GM18867 (cell line): ENCODE measurements around the gene GAREM1.
"Not testable (repeated sequence)": the region's sequence is repeated elsewhere in the genome, so short reads cannot be mapped to it uniquely, and the experiment has no call there.

Experiments used
- ATAC-seq: cut with Tn5 transposase; IDR thresholded peaks from one replicate; pipeline ENCODE4 v1.9.1; 2021; ENCODE audit warnings: mild to moderate bottlenecking, moderate library complexity; ENCODE audit not compliant: unreplicated experiment

GAREM1 gene

GRCh38 chr18:32372047-32372380 lies 98.7 kb downstream of the GAREM1 start:
- no peak for ATAC-seq

DNA sequence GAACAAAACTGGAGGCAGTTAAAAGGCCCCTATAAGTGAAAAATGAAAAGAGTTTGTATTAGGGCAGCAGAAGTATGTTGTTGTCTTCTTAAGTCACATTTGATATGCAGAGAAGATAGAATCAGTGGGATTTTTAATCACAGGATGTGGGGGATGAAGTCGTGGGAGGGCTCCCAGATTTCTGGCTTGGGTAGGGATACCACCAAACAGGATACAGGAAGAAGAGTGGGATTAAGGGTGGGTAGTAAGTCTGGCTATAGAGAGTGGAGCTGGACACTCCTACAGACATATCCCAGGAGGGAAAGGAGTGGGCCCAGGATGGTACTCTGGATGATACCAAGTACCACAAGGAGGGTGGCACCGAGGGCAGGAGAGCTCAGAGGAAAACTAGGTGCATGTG lies 99.3 kb downstream of the GAREM1 start:
- no peak for ATAC-seq

DNA sequence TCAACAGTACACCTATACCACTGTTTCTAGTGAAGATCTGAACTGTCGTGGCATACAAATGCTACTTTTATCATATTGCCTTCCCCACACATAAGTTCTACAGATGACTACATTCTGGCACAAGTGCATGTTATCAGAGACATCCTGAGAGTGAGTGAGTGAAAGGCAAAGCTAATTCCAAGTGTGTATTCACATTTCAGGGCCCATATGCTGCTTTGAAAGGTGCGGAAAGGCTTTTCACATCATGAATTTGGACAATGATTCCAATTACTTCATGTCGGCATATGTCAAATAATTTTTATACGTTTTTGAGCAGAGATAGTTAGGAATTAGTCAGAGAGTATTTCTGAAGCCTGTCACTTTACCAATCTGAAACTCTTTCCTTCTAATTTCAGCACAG lies 101.7 kb downstream of the GAREM1 start:
- ATAC-seq = no peak

DNA sequence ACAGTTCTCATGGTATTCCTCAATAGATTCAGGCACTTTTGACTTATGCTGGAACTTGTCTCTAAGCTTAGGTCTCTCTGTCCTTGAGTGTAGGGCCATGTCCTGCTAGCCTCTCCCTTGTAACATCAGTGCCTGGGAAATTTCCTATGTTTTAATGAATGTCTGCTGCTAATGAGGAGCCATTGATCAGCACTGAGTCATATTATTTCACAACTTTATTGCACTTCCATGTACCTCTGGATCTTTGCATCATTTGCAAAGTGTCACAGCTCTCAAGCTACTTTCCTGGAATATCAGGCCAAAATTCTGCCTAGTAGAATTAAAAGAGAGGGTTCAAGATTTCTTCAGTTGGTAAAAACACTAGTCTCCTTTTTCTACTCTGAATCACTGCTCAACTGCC lies 102.5 kb downstream of the GAREM1 start:
- ATAC-seq = no peak

- ATAC-seq = no peak
Observed at GRCh38 chr18:32366586-32367538, 103.8 kb downstream of the GAREM1 start.

DNA sequence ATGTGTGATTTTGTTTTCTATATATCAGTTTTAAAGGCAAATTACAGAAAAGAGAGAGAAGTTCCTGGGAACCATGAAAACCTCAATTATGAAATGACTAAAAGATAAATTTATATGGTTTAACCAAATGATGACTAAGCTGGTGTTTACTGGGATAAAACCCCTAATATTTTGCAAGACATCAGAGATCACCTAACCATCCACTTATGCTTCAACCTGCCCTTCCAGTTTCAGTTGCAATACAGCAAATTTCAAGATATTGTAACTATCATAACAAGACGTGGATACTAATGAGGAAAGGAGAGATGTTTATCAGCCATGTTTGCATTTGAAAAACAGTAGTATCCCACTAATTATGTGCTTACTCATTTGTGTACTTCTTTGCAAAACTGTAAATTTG lies 108.2 kb downstream of the GAREM1 start:
- ATAC-seq = no peak

DNA sequence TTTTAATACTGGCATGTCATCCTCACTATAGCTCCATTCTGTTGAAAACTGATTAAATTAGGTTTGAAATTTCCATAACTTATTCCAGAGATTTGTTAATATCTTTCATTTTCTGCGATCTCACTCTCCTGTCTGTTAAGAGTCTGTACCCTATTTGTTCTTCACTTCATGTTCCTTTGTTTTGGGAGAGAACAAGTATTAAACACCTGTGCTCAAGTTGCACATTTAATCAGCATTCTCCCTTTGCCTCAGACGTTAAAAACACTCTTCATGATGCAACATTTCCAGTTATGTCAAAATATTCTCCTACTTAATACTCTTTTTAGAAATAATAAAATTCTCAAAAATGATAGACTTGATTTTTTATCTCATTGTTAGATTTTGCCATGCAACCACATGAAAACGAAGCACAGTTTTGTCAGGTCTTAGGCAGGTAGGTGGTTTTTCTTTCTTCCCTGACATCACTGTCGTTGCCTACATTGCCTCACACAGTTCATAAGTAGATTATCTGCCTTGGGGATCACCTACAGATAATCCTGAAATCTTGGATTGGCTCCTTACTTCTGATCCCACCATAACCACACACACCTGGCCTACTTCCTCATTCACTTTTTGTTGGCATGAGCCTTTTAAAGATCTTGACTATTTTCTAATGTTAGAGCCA lies 109.9 kb downstream of the GAREM1 start:
- no peak for ATAC-seq

GRCh38 chr18:32358529-32358928 lies 112.2 kb downstream of the GAREM1 start:
- no peak for ATAC-seq

GRCh38 chr18:32358075-32358474 lies 112.6 kb downstream of the GAREM1 start:
- no peak for ATAC-seq

- no peak for ATAC-seq
Observed at GRCh38 chr18:32355896-32356295, 114.8 kb downstream of the GAREM1 start.

DNA sequence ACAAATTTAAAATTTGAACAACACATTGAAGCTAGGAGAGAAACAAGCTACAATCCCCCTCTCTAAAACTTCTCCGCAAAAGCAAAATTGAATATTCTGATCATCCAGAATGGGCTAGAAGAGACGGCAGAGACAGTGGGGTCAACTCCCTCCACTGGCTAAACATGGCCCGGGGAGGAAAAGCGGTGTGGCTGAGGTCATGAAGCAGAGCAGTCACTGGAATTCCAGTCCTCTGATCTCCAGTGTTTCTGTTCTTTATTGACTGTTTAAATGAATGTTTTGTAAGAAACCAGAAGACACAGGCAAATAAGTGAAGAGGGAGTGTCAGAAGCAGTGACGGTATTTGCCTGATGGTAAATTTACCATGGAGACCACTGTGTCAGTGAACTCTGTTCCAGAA lies 116.2 kb downstream of the GAREM1 start:
- ATAC-seq = no peak

GRCh38 chr18:32353257-32353656 lies 117.4 kb downstream of the GAREM1 start:
- ATAC-seq = no peak

GRCh38 chr18:32351032-32351431 lies 119.7 kb downstream of the GAREM1 start:
- ATAC-seq = no peak

GRCh38 chr18:32349728-32350395 lies 120.8 kb downstream of the GAREM1 start:
- ATAC-seq = no peak

DNA sequence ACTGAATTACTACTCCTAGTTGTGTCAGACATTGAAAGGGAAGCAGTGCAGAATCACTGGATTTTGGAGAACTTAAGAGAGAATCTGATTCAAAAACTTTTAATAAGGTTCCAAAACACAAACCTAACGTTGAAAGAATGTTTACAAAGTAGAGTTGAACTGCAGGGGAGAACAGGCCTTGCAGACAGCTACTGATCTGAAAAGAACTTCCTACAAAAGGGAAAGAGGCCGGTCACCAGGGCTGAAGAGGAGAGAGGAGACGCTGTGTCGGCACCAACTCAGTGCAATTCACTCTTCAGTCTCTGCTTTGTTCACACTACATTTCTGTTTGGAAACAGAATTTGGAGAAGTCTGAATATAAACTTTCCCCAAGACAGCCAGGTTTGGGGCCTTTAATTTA lies 124.0 kb downstream of the GAREM1 start:
- ATAC-seq = no peak

- no peak for ATAC-seq
Observed at GRCh38 chr18:32343634-32344033, 127.0 kb downstream of the GAREM1 start.

GRCh38 chr18:32341112-32341511 lies 129.6 kb downstream of the GAREM1 start:
- ATAC-seq = not testable (repeated sequence)

GRCh38 chr18:32339045-32339444 lies 131.6 kb downstream of the GAREM1 start:
- ATAC-seq = no peak

DNA sequence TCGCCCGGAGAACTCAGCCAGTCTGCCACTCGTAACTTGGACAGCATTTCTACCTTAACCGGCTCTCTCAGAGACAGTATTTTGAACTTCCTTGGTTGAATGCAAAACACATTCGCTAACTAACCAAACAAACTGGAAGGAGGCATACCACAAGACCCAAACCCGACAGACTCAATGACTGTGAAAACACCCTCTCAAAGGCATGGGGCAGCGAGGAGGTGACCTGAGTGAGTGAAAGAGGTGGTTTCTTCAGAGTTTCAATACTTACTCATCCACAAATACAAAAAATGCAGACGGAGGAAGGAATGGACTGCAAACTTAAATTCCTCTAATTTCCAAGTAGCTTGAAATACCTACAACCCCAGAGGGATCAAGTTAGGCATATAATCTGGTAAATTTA lies 132.9 kb downstream of the GAREM1 start:
- no peak for ATAC-seq

- ATAC-seq = no peak
Observed at GRCh38 chr18:32337347-32337746, 133.3 kb downstream of the GAREM1 start.

- ATAC-seq = no peak
Observed at GRCh38 chr18:32335228-32335627, 135.5 kb downstream of the GAREM1 start.

- no peak for ATAC-seq
Observed at GRCh38 chr18:32333781-32334180, 136.9 kb downstream of the GAREM1 start.
